Measurements from ENCODE around the gene LOXL4. TPM values are rescaled to one million over a fixed set of nuclear protein-coding genes. Genes with fewer than 3 reads are reported as not detected.

The LOXL4 gene
- total and polyA plus RNA-seq, 2 donors (not counting 1 experiment from before 2014, with no cell fraction given): 0.12 TPM; not detected in 1

DNA sequence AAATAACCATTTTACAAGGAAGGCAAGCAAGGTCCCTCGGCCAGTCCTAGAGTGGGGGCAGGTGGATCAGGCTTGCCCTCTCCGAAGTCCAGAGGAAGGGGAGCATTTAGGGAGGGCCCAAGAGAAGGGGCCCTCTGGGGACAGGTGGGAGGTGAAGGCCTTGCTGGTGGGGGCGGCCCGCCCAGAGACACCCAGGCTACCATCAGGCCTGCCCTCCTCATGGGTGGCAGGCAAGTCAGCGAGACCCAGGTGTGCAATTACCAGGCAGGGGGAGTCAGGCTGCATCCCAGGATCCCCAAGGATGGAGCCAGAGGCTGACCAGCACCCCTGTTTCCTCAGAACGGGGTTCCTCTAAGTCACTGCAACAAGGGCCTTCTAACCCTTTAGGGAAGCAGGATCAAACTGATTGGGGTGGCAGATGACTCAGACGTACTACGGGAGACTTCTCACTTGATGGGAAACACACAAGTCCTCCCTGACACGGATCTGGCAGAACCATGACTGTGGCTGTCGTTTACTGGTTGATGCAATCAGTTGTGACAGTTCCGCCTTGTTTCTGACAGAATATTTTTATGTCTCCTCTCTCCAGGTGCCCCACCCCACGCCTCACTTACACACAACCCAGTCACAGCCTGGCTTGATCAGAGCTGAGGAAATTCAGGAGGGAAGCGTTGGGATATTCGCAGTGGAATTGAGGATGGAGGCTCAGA, 8.2 kb downstream of the LOXL4 start:
- TF ChIP-seq, protein P1, sequence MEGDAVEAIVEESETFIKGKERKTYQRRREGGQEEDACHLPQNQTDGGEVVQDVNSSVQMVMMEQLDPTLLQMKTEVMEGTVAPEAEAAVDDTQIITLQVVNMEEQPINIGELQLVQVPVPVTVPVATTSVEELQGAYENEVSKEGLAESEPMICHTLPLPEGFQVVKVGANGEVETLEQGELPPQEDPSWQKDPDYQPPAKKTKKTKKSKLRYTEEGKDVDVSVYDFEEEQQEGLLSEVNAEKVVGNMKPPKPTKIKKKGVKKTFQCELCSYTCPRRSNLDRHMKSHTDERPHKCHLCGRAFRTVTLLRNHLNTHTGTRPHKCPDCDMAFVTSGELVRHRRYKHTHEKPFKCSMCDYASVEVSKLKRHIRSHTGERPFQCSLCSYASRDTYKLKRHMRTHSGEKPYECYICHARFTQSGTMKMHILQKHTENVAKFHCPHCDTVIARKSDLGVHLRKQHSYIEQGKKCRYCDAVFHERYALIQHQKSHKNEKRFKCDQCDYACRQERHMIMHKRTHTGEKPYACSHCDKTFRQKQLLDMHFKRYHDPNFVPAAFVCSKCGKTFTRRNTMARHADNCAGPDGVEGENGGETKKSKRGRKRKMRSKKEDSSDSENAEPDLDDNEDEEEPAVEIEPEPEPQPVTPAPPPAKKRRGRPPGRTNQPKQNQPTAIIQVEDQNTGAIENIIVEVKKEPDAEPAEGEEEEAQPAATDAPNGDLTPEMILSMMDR (IDR thresholded peaks at IDR 0.05): no peak
- TF ChIP-seq EZH2 (IDR thresholded peaks at IDR 0.05; ENCODE audit: borderline replicate concordance, insufficient read depth, low read depth, low read length, poor library complexity, severe bottlenecking): no peak
- Mint-ChIP-seq H3K27ac (no peak overlapping the region), H3K27me3 (no peaks in the 10 kb centered on the region), H3K4me1 (no peaks in the 10 kb centered on the region), H3K9me3 (ENCODE audit: insufficient read depth) (no peaks in the 10 kb centered on the region), H3K4me3 (no peak overlapping the region)
- H3K27ac ChIP-seq (ENCODE audit: low read length in 2 of 2): no peak overlapping the region
- H3K79me2 ChIP-seq (ENCODE audit: control insufficient read depth, insufficient read depth, low read length): no peaks in the 10 kb centered on the region
- no peak for ATAC-seq (ENCODE audit: low read depth)
- no peaks in the 10 kb centered on the region for H3K4me1 ChIP-seq (ENCODE audit: control insufficient read depth in 2 of 2, insufficient read depth in 2 of 2, low read length in 2 of 2)
- no peak overlapping the region for H3K4me3 ChIP-seq (ENCODE audit: control extremely low read depth in 1 of 5, extremely low read depth in 1 of 5, insufficient read depth in 1 of 5, low read depth in 2 of 5, low read length in 4 of 5)
- no peak overlapping the region for H3K4me2 ChIP-seq (replicated peaks; ENCODE audit: low read depth, low read length, poor library complexity, severe bottlenecking)
- POLR2A ChIA-PET: no interaction called here
- no peak for DNase-seq
- peaks cover 0 to 4% (median 0%) of the 10 kb centered on the region in 3 donors for H3K9me3 ChIP-seq (ENCODE audit: control extremely low read depth in 1 of 3, control insufficient read depth in 2 of 3, insufficient read depth in 1 of 3, low read length in 2 of 3)
- H2AFZ ChIP-seq (ENCODE audit: insufficient read depth, low read depth, low read length, poor library complexity, severe bottlenecking): no peak overlapping the region
- CTCF ChIA-PET: no interaction called here
- no peak overlapping the region for H3K9ac ChIP-seq (ENCODE audit: low read length)
- intact Hi-C loops (cut with micrococcal nuclease): no loop called here
- H4K20me1 ChIP-seq (ENCODE audit: control insufficient read depth, insufficient read depth, low read length, poor library complexity, severe bottlenecking): no peaks in the 10 kb centered on the region
- no peaks in the 10 kb centered on the region for H3K27me3 ChIP-seq (replicated peaks in 1 of 4; ENCODE audit: control extremely low read depth in 1 of 4, control insufficient read depth in 3 of 4, insufficient read depth in 4 of 4, low read length in 3 of 4)
- H3K36me3 ChIP-seq (replicated peaks in 1 of 2; ENCODE audit: control extremely low read depth in 1 of 2, control insufficient read depth in 1 of 2, extremely low read depth in 1 of 2, insufficient read depth in 2 of 2, low read length in 1 of 2): no peaks in the 10 kb centered on the region
- WGBS (ENCODE audit: insufficient coverage): 86% methylated on average over 9 of the region's 14 CpGs

DNA sequence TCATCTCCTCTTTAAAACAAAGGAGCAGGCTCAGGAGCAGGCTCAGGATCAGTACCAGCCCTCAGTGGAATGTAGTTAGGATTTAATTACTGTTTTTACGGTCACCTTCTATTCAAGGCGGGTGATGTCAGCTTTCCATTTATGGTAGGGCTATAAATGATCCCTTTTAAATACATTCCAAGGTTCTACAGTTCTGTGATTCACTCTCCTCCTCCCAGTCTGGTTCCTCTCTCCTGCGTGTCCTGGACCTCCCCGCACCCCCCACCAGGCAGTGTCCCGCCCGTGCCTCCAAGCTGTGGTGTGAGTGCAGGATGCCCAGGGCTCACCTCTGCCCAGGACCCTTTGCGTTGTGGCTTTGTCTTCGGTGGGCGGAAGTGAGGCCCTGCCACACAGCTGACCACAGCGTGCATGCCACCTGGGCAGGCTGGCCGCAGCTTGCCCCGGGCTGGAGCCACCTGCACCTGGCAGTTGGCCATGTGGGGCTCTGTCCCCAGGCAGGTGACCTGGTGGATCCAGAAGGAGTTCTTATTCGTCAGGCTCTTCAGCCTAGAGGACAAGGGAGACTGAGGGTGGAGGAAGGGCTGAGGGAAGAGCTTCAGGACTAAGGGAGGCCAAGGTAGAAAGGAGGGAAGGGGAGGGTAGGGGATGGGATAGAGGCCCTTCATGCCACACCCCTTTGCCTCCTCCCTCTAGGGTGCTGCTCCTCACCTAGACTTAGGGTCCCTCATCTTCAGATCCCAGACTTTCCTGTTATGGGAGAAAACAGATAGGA, 9.1 kb downstream of the LOXL4 start:
- H3K9me3 Mint-ChIP-seq (ENCODE audit: insufficient read depth): no peaks in the 10 kb centered on the region

More for the DNA sequence above, 9.1 kb downstream of the LOXL4 start:
- no peak overlapping the region for H3K27ac Mint-ChIP-seq
- no peaks in the 10 kb centered on the region for H3K27me3 Mint-ChIP-seq
- Histone ChIP-seq H3K9ac (ENCODE audit: low read length) (no peak overlapping the region), H3K4me3 (ENCODE audit: control extremely low read depth in 1 of 5, extremely low read depth in 1 of 5, insufficient read depth in 1 of 5, low read depth in 2 of 5, low read length in 4 of 5) (no peak overlapping the region), H3K27ac (ENCODE audit: low read length in 2 of 2) (no peak overlapping the region), H3K4me2 (replicated peaks; ENCODE audit: low read depth, low read length, poor library complexity, severe bottlenecking) (no peak overlapping the region), H3K4me1 (ENCODE audit: control insufficient read depth in 2 of 2, insufficient read depth in 2 of 2, low read length in 2 of 2) (no peaks in the 10 kb centered on the region), H4K20me1 (ENCODE audit: control insufficient read depth, insufficient read depth, low read length, poor library complexity, severe bottlenecking) (no peaks in the 10 kb centered on the region), H2AFZ (ENCODE audit: insufficient read depth, low read depth, low read length, poor library complexity, severe bottlenecking) (no peak overlapping the region), H3K79me2 (ENCODE audit: control insufficient read depth, insufficient read depth, low read length) (no peaks in the 10 kb centered on the region), H3K9me3 (ENCODE audit: control extremely low read depth in 1 of 3, control insufficient read depth in 2 of 3, insufficient read depth in 1 of 3, low read length in 2 of 3) (peaks cover 0 to 4% (median 0%) of the 10 kb centered on the region in 3 donors), H3K36me3 (replicated peaks in 1 of 2; ENCODE audit: control extremely low read depth in 1 of 2, control insufficient read depth in 1 of 2, extremely low read depth in 1 of 2, insufficient read depth in 2 of 2, low read length in 1 of 2) (no peaks in the 10 kb centered on the region), H3K27me3 (replicated peaks in 1 of 4; ENCODE audit: control extremely low read depth in 1 of 4, control insufficient read depth in 3 of 4, insufficient read depth in 4 of 4, low read length in 3 of 4) (no peaks in the 10 kb centered on the region)
- intact Hi-C loops (cut with micrococcal nuclease): no loop called here
- TF ChIP-seq, protein P1 (IDR thresholded peaks at IDR 0.05): no peak
- TF ChIP-seq EZH2 (IDR thresholded peaks at IDR 0.05; ENCODE audit: borderline replicate concordance, insufficient read depth, low read depth, low read length, poor library complexity, severe bottlenecking): no peak
- POLR2A ChIA-PET: no interaction called here
- CTCF ChIA-PET: no interaction called here
- 81% methylated on average over 11 of the region's 13 CpGs for WGBS (ENCODE audit: insufficient coverage)
- no peak for ATAC-seq (ENCODE audit: low read depth)
- H3K4me1 Mint-ChIP-seq: no peaks in the 10 kb centered on the region
- no peak for DNase-seq
- no peak overlapping the region for H3K4me3 Mint-ChIP-seq

All from B cell (primary cell).